ENCODE data around the gene UBE2E2.

The UBE2E2 gene

GRCh38 chr3:23283625-23284024 is 80.5 kb downstream of the UBE2E2 start:
- no peak for DNase-seq

GRCh38 chr3:23288286-23288685 is 85.2 kb downstream of the UBE2E2 start:
- DNase-seq: no peak

GRCh38 chr3:23288715-23289114 is 85.6 kb downstream of the UBE2E2 start:
- DNase-seq: no peak

GRCh38 chr3:23292432-23292831 is 89.3 kb downstream of the UBE2E2 start:
- DNase-seq: no peak

GRCh38 chr3:23294770-23295387 is 91.8 kb downstream of the UBE2E2 start:
- no peak for DNase-seq

GRCh38 chr3:23301819-23302218 is 98.7 kb downstream of the UBE2E2 start:
- no peak for DNase-seq

GRCh38 chr3:23302271-23302670 is 99.1 kb downstream of the UBE2E2 start:
- DNase-seq: no peak

GRCh38 chr3:23303601-23304217 is 100.6 kb downstream of the UBE2E2 start:
- DNase-seq: no peak

- no peak for DNase-seq
Observed at GRCh38 chr3:23304424-23304823, 101.3 kb downstream of the UBE2E2 start.

GRCh38 chr3:23308986-23309625 is 106.0 kb downstream of the UBE2E2 start:
- no peak for DNase-seq

GRCh38 chr3:23312866-23313265 is 109.7 kb downstream of the UBE2E2 start:
- peak in 1 of 2 donors; percentile 21 for DNase-seq

- no peak for DNase-seq
Observed at GRCh38 chr3:23314981-23315762, 112.0 kb downstream of the UBE2E2 start.

GRCh38 chr3:23316924-23317323 is 113.8 kb downstream of the UBE2E2 start:
- no peak for DNase-seq

GRCh38 chr3:23319366-23320312 is 116.5 kb downstream of the UBE2E2 start:
- no peak for DNase-seq

- no peak for DNase-seq
Observed at GRCh38 chr3:23320586-23321570, 117.8 kb downstream of the UBE2E2 start.

GRCh38 chr3:23324745-23325144 is 121.6 kb downstream of the UBE2E2 start:
- DNase-seq: no peak

- no peak for DNase-seq
Observed at GRCh38 chr3:23325466-23326065, 122.4 kb downstream of the UBE2E2 start.

- no peak for DNase-seq
Observed at GRCh38 chr3:23329471-23330105, 126.5 kb downstream of the UBE2E2 start.

- no peak for DNase-seq
Observed at GRCh38 chr3:23330568-23330967, 127.4 kb downstream of the UBE2E2 start.

Data from hippocampal formation (tissue), 2 donors.